ENCODE data around the gene FUT8.
A peak's percentile ranks its signal among the peaks of the same experiment; 100 is the strongest.

Gene FUT8

DNA sequence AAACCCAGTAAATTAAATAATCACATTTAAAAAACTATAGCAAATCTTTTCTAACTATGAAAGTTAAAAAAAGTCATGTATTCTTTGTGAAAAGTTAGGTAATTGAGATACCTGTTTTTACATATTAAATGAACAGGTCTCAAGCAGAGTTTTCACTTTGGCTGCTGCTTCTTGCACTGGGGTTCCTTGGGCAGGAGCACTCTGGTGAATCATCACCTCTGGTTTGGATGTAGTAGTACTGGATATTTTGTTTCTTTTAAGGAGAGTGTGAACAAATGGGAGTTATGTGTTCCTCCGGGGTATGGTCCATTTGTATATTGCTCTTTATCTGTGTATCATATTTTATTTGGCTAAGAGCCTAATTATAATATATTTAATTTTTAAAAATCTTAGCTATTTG lies 82.7 kb downstream of the FUT8 start:
- no peak for DNase-seq (ENCODE audit: low spot score)

DNA sequence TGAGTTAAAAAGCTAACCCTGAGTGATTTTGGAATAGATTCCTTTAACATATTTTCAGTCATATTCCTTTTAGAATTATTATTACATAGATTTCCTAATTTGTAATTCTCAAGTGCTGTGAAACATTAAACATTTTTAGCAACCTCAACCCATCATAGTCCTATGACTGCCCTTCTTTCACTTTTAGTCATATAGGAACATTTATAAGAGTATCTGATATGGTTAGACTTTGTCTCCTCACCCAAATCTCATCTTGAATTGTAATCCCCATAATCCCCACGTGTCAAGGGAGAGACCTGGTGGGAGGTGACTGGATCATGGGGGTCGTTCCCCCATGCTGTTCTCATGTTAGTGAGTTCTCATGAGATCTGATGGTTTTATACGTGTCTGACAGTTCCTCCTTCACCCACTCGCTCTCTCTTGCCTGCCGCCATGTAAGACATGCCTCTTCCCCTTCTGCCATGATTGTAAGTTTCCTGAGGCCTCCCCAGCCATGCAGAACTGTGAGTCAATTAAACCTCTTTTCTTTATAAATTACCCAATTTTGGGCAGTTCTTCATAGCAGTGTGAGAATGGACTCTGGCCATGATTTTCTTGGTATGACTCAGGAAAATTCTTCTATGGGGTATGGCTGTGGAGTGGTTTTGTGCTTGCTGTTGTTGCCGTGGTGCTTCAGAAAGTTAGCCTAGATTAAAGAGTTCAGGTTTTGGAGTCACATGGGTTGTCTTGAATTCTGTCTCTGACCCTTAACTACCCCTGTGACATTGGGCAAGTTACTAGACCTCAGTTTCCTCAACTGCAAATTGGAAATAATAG lies 83.9 kb downstream of the FUT8 start:
- no peak for DNase-seq (ENCODE audit: low spot score)

DNA sequence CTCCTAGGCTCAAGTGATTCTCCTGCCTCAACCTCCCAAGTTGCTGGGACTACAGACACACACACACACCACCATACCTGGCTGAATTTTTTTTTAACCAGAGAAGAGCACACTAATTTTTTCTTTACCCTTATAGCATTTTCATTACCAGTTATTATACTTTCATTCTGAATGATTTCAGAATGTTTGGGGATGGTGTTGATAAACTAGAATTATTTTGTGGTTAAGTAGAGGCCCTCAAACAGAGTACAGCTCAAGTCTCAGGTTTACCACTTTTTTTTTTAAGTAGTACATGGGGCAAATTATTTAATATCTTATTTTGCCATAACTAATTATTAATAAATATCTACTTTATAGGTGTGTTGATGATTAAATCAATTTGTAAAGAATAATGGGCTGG lies 86.6 kb downstream of the FUT8 start:
- no peak for DNase-seq (ENCODE audit: low spot score)

DNA sequence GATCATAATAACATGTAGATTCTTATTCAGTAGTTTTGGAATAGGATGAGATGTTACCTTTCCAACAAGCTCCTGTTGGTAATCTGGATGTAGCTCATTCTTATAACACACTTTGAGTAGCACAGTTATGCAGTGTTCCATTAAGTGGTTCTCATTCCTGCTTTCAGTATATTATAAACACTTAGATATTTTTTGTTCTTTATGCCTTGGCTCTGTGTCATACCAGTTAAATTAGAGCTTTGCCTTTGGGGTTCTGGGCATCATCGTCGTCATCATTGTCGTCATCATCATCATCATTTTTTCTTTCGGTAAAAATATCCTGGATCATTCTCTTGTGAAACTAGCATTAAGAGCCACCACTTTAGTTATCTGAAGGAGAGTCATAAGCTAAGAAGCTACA lies 87.5 kb downstream of the FUT8 start:
- DNase-seq (ENCODE audit: low spot score): no peak

DNA sequence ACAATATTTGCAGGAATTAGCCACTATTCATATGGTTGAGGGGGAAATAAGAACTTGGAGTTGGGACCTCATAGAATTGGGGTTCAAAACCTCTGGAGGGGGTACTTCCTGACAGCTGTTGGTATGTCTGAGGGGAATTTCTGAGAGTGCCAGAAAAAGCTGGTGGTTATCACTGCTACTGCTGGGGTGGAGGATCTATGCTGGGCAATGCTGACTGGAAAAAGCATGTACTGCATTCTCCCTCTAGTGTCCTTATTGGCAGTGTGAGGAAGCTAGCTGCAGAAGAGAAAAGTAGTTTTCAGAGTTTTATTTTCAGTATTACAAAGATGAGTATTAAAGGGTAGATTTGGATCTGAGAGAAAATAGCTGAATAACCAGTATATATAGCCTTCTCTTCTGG lies 88.8 kb downstream of the FUT8 start:
- no peak for DNase-seq (ENCODE audit: low spot score)

DNA sequence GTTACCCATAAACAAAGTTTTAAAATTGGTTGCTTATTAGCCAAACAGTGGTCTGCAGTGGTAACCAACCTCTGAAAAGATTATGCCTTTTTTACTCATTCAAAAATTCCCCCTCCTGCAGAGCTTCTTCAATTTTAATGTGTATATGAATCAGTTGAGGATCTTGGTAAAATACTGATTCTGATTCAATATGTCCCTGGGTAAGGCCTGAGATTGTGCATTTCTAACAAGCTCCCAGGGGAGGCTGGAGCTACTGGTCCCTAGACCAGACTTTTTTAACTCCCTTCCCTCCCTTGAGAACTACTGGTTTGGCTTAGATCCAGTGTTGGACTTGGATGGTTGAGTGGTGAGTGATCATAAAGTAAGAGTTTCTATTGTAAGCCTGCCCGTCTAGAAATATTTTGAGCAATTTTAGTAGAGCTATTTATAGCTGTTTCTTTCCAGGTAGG lies 90.2 kb downstream of the FUT8 start:
- DNase-seq (ENCODE audit: low spot score): peak; percentile 18

DNA sequence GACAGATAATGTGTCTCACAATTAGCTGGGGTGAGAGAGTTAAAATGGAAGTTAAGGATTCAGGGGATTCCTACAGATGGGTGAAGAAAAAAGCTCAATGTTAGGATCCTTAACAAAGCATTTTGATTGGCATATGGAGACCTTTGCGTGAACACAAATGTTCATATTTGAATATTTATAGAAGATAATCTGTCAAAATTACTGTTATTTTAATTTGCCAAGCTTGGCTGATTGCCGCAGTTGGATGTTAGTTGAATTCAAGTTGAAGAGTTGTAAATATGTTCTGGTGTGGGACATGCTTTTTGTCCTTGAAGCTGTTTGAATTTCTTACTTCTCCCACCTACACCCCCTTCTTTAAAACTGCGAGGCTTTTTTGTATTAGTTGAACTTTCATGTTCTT lies 91.2 kb downstream of the FUT8 start:
- no peak for DNase-seq (ENCODE audit: low spot score)

DNA sequence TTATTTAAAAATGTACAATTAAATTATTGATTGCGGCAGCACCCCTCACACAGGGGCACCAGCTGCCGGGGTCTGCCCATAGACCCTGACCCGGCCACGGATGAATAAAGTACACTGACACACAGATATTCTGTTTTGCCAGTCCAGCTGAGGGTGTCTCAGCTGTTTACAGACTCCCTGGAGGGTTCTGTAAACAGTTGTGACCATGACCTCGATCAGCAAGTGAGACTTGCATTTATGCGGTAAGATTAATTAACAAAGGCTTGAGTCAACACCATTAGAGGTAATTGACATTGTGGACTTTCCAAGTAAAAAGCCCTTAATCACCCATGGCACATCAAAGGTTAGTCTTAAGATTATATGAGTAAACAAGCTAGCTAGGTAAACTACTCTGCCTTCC lies 94.3 kb downstream of the FUT8 start:
- no peak for DNase-seq (ENCODE audit: low spot score)

DNA sequence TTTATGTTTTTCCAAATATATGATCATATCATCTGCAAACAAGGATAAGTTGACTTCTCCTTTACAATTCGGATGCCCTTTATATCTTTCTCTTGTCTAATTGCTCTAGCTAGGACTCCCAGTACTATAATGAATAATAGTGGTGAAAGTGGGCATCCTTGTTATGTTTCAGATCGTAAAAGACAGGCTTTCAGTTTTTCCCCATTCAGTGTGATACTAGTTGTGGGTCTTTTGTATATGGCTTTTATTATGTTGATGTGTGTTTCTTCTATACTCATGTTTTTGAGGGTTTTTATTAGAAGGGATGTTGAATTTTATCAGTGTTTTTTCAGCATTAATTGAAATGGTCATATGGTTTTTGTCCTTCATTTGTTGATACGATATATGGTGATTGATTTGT lies 97.3 kb downstream of the FUT8 start:
- no peak for DNase-seq (ENCODE audit: low spot score)

DNA sequence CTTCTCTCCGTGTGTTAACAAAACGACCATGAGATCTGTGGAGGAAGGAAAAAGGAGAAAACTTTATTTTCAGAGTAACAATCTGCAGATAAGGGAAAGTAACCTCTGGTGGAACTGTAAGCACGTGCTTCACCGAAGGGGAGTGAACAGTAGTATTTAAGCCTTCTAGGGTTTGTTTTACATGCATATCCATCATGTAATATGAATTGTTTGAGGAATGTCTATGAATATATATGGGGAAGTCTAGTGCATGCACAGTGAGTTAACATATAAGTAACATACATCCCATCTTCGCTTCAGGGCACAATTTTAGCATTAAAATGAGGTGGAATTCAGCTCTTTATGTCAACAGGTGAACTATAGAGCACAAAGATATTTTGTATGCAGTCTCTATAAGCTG lies 101.1 kb downstream of the FUT8 start:
- DNase-seq (ENCODE audit: low spot score): no peak

DNA sequence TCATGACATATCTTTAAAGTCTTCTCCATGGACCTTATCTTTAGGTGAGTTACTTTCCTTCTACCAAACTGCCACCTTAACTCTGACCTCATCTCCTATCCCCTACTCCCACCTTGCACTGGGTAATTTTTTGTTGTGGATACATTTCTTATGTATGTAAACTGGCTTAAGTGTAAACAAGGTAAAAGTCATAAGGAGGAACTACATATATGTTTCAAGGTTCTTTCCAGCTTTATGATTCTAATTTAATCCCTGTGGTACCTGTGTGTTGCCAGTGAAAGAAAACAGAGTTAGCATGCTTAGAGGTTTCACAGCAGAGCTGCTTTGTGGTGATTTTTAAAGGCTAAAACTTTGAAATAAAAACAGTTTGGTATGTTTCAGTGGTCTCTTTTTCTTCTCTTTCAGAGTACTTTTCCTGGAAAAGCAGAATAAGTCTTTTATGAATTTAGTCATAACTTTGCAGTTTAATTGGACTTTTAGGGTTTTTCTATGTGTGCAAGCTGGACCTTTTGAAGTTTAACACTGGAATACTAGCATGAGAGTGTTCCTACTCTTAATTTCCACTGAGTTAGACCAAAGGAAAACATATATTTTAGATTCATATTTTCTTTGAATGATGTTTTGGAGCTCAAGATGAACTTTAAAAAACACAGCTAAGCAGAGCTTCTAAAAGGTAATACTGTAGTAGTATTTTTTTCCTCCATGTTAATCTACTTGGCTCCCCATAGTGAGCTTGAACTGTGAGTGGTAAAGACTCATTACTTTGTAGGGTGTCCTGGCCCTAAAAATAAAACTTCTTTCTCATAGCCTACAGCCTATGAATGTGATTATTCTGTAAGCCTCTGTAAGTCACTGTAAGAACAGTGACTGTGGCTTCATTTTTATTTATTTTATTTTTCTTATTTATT lies 105.4 kb downstream of the FUT8 start:
- no peak for DNase-seq (ENCODE audit: low spot score)

DNA sequence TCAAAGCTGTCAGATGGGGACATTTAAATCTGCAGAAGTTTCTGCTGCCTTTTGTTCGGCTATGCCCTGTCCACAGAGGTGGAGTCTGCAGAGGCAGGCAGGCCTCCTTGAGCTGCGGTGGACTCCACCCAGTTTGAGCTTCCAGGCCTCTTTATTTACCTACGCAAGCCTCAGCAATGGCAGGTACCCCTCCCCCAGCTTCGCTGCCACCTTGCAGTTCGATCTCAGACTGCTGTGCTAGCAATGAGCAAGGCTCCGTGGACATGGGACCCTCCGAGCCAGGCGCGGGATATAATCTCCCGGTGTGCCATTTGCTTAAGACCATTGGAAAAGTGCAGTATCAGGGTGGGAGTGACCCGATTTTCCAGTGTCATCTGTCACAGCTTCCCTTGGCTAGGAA lies 115.5 kb downstream of the FUT8 start:
- no peak for DNase-seq (ENCODE audit: low spot score)

DNA sequence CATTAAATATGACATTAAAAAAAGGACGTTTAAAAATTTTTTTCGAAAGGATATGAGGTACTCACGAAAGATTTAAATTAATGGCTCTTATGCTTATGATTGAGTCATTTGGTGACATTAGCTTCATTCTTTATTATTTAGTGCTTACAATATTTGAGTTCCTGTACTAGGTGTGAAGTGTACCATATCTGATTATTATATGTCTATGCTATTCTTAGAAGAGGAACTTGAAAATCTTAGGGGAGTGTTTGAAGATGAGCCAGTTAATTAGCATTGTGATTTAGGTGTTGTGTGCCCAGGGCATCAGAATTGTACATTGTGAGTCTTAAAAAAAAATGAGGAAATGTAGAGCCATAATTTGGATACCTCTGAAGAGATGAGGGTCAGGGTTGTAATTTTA lies 118.6 kb downstream of the FUT8 start:
- no peak for DNase-seq (ENCODE audit: low spot score)

DNA sequence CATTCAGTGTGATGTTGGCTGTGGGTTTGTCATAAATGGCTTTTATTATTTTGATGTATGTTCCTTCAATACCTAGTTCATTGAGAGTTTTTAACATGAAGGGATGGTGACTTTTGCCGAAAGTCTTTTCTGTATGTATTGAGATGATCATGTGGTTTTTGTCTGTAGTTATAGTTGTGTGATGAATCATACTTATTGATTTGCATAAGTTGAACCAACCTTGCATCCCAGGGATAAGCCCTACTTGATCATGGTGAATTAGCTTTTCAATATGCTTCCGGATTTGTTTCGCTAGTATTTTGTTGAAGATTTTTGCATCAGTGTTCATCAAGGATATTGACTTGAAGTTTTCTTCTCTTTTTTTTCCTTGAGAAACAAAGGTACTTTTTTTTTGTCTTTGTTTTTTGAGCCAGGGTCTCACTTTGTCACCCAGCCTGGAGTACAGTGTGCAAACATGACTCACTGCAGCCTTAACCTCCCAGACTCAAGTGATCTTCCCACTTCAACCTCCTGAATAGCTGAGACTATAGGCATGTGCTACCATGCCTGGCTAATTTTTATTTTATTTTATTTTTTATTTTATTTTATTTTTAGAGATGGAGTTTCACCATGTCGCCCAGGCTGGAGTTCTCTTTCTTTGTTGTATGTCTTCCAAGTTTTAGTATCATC lies 121.3 kb downstream of the FUT8 start:
- DNase-seq (ENCODE audit: low spot score): no peak

DNA sequence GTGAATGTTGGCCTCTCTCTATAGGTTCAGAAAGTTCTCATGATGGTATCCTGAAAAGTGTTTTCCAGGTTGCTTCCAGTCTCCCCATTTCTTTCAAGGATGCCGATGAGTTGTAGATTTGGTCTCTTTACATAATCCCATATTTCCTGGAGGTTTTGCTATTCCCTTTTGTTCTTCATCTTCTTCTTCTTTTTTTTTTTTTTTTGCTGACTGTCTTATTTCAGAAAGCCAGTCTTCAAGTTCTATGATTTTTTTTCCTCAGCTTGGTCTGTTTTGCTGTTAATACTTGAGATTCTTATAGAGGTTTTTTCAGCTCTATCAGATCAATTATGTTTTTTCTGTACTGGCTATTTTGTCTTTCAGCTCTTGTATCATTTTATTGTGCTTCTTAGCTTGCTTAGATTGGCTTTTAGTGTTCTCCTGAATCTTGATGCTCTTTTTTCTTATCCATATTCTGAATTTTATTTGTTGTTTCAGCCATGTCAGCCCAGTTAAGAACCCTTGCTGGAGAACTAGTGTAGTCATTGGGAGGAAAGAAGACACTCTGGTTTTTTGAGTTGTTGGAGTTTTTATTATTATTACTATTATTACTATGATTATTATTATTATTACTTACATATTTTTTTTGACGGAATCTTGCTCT lies 124.4 kb downstream of the FUT8 start:
- DNase-seq (ENCODE audit: low spot score): no peak

DNA sequence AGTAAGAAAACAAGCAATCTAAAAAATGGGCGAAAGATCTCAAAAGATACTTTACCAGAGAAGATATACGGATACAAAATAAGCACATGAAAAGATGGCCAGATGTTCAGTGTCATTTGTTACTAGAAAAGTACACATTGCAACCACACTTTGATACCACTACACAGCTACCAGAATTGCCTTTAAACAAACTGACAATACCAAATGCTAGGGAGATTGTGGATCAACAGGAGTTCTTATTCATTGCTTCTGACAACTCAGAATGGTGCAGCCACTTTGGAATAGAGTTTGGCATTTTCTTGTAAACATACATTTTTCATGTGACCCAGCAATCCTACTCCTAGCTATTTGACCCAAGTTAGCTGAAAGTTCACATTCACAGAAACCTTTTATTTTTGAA lies 136.3 kb downstream of the FUT8 start:
- no peak for DNase-seq (ENCODE audit: low spot score)

DNA sequence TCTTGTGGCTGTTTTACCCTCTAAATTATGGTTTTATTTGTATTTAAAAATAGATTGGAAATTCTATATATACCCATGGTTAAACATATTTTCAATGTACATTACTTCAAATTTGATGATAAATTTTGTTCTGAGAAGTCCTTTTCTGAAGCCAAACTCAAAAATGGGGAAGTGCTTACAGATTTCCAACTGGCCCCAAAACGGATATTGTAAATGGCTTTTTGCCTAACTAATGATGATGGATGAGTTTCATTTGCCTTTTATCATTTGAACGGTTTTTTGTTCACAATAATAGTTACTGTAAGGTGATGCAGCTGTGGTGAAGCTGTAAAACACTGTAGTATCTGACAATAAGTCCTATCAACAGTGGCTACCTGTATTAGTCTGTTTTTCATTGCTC lies 136.9 kb downstream of the FUT8 start:
- no peak for DNase-seq (ENCODE audit: low spot score)

DNA sequence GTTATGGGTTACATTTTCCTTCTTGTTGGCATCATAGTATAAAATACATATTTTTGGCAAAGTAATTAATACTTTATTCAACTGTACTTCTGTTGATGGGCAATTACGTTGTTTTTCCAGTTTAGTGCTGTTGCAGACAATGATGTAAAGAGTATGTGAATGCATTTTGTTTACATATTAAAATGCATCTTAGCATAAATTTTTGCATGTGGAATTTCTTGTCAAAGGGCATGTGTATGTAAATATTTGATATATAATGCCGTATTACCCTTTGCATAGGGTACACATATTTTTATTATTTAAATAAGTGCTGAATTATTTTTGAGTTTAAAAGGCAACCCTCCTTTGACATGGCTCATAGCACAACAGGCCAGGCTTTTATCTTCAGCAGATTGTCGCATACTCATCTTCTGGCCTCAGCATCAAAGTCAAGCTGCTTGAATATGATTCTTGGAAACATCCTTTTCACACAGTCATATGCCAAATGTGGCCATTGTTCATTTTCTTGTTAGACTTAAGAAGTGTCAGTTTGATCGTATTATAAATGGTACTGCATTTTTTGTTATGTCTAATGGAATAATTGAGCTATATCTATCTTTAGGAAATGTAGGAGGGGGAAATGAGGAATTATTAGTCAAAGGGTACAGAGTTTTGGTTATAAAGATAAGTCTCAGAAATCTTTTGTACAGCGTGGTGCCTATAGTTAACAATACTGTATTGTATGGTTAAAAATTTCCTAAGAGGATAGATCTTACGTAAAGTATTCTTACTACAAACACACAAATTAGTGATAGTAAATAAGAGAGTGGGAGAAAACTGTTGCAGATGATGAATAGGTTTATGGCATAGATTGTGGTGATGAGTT lies 138.5 kb downstream of the FUT8 start:
- DNase-seq (ENCODE audit: low spot score): no peak

DNA sequence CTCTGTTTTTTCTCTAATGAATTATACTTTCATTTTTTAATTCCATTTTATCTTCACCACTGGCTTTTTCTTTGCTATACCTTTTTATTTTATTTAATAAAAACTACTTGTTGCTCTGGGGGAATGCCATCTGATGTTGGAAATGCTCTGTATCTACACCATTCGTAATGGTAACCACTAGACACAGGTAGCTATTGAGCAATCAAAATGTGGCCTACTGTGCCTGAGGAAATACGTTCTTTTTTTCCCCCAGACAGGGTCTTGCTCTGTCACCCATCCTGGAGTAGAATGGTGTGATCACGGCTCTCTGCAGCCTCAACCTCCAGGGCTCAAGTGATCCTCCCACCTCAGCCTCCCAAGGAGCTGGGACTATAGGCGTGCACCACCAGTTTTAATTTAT lies 140.2 kb downstream of the FUT8 start:
- no peak for DNase-seq (ENCODE audit: low spot score)

DNA sequence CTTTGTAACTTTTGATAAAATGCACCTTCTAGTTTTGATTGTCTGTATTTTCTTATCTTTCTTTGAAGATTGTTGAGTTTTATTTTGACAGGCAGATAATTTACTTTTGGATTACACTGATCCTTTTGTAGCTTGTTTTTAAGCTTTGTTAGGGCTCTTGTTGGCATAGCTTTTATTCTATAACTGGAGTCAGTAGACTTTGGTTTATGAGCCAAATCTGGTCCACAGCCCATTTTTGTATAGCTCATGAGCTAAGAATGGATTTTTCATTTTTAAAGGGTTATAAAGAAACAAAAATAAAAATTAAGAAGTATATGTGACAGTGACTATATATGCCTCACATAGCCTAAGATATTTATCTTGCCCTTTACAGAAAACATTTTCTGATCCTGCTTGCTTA lies 142.3 kb downstream of the FUT8 start:
- DNase-seq (ENCODE audit: low spot score): no peak

DNA sequence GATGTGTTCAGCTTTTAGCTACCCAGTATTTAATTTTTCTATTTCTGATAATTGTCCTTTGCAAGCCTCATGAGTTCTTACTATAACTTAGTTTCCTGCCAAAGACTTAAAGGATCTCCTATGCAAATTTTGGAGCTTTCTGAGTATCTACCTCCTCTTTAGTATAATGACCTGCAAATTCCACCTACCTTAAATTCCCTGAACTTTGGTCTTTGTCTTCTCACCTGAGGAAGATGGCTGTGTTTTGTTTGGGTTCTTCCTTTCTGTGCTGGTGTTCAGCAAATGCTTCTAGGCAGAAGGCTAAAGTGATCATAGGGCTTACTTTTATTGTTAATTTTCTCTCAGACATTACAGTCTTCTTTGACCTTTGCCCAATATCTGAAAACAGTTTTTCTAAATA lies 142.8 kb downstream of the FUT8 start:
- no peak for DNase-seq (ENCODE audit: low spot score)
